Measurements from ENCODE around the gene HOXB2.

Gene HOXB2

GRCh38 chr17:48545022-48545375 is at the start of gene HOXB2:
HOXB2 (minus strand) TSS chr17:48545109; CDS start chr17:48544911, 198 bp downstream.
- Histone ChIP-seq H3K79me2 (ENCODE audit: insufficient read depth, low read length) (no peaks in the 10 kb centered on the region), H3K9me2 (replicated peaks; ENCODE audit: insufficient read depth, low read length) (no peaks in the 10 kb centered on the region), H3K4me3 (ENCODE audit: insufficient read depth, low read length, poor library complexity, severe bottlenecking) (no peak within 1 kb of the TSS), H3F3A (ENCODE audit: insufficient read depth) (no peaks in the 10 kb centered on the region), H3K27ac (ENCODE audit: low read depth, low read length) (no peak within 1 kb of the TSS), H3K4me2 (ENCODE audit: low read depth, low read length, poor library complexity, severe bottlenecking) (no peak within 1 kb of the TSS), H3K9ac (ENCODE audit: low read length) (no peak within 1 kb of the TSS), H2AFZ (ENCODE audit: low read depth, low read length, severe bottlenecking) (no peak within 1 kb of the TSS), H3K27me3 (ENCODE audit: low read length) (no peaks in the 10 kb centered on the region), H3K9me3 (ENCODE audit: insufficient read depth, low read length) (no peaks in the 10 kb centered on the region), H3K36me3 (ENCODE audit: low read length) (no peaks in the 10 kb centered on the region), H4K20me1 (ENCODE audit: low read depth, low read length) (no peaks in the 10 kb centered on the region)
- no peak for TF ChIP-seq EZH2phosphoT487 (conservative IDR thresholded peaks at IDR 0.05; ENCODE audit: low read length)
- TF ChIP-seq, protein P1, sequence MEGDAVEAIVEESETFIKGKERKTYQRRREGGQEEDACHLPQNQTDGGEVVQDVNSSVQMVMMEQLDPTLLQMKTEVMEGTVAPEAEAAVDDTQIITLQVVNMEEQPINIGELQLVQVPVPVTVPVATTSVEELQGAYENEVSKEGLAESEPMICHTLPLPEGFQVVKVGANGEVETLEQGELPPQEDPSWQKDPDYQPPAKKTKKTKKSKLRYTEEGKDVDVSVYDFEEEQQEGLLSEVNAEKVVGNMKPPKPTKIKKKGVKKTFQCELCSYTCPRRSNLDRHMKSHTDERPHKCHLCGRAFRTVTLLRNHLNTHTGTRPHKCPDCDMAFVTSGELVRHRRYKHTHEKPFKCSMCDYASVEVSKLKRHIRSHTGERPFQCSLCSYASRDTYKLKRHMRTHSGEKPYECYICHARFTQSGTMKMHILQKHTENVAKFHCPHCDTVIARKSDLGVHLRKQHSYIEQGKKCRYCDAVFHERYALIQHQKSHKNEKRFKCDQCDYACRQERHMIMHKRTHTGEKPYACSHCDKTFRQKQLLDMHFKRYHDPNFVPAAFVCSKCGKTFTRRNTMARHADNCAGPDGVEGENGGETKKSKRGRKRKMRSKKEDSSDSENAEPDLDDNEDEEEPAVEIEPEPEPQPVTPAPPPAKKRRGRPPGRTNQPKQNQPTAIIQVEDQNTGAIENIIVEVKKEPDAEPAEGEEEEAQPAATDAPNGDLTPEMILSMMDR (IDR thresholded peaks at IDR 0.05; ENCODE audit: insufficient read depth, low read length, poor library complexity, severe bottlenecking), result no peak

DNA sequence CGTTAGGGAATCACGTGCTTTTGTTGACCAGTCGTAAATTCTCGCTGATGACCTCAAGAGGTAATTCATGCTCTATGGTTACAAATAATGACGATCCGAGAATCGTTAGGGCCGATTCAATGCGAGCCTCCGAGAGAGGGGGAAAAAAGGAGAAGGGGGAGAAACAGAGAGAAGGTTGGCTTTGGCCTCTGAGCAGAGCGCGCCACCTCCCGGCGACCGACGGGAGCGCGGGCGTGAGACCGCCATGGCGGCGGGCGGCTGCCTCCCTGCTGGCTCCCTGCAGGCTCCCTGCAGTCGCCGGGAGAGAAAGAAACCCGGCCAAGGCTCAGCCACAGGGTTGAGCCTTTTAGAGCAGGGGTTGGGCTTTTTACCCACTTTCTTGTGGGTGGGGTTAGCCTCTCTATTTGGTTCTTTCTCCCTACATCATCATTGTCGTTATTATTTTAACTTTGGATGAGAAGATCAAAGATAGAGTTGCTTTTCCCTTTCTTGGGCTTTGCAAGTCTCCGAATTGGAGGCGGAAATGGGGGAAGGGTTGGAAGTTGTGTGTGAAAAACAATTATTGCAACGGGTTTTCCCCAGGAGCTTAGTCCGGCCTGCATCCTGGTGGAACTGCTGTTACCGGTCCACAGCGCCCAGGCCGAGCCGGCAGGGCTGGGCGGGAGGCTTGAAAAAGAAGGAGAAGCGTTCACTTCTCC is 49.1 kb upstream of the HOXB2 start:
- no peak overlapping the region for H3K9ac ChIP-seq (ENCODE audit: low read length)

DNA sequence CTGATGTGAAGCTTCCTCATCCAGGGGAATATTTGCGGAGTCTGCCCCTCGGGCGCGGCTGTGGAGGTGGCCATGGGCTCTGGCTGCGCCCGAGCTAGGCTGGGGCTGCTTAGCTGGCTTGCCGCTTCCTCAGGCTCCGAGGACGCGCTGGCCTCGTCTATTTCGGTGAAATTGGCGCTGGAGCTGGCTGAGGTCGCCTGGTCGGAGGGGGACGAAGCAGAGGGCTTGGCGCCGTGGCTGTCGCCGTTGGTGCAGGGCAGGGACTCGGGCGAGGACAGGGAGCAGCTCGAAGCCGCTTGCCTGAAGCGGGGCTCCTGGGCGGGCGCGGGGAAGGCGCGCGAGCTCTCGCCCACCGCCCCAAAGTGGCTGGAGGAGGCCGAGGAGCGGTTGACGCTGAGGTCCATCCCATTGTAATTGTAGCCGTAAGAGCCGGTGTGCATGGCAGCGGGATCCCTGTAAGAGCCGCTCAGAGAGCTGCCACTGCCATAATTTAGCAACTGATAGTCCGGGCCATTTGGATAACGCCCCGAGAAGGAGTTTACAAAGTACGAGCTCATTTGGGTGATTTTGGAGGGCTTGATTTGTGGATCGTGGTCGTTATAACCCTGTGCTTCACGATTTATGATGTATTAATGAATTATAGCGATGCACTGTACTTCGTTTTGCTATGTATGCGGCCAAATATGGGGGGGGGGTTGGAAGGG is 48.4 kb upstream of the HOXB2 start, which contains the start of gene HOXB5:
Gene HOXB5 (minus strand): TSS at position 654 of the 704 bp plus-strand sequence. CDS start 97 bp downstream, at position 557.
- H3K79me2 ChIP-seq (ENCODE audit: insufficient read depth, low read length), result no peaks in the 10 kb centered on the region
- no peaks in the 10 kb centered on the region for H3K27me3 ChIP-seq (ENCODE audit: low read length)
- no peaks in the 10 kb centered on the region for H3F3A ChIP-seq (ENCODE audit: insufficient read depth)
- no peaks in the 10 kb centered on the region for H4K20me1 ChIP-seq (ENCODE audit: low read depth, low read length)
- TF ChIP-seq EZH2phosphoT487 (conservative IDR thresholded peaks at IDR 0.05; ENCODE audit: low read length), result no peak
- TF ChIP-seq, protein P1 (IDR thresholded peaks at IDR 0.05; ENCODE audit: insufficient read depth, low read length, poor library complexity, severe bottlenecking), result no peak
- no peak within 1 kb of the TSS for H3K4me2 ChIP-seq (ENCODE audit: low read depth, low read length, poor library complexity, severe bottlenecking)
- H3K9ac ChIP-seq (ENCODE audit: low read length), result no peak within 1 kb of the TSS
- H3K4me3 ChIP-seq (ENCODE audit: insufficient read depth, low read length, poor library complexity, severe bottlenecking), result no peak within 1 kb of the TSS
- no peak within 1 kb of the TSS for H3K27ac ChIP-seq (ENCODE audit: low read depth, low read length)
- no peaks in the 10 kb centered on the region for H3K9me3 ChIP-seq (ENCODE audit: insufficient read depth, low read length)
- no peaks in the 10 kb centered on the region for H3K36me3 ChIP-seq (ENCODE audit: low read length)
- no peaks in the 10 kb centered on the region for H3K9me2 ChIP-seq (replicated peaks; ENCODE audit: insufficient read depth, low read length)
- no peak within 1 kb of the TSS for H2AFZ ChIP-seq (ENCODE audit: low read depth, low read length, severe bottlenecking)

More for the DNA sequence above, 49.1 kb upstream of the HOXB2 start:
- H3K36me3 ChIP-seq (ENCODE audit: low read length), result no peaks in the 10 kb centered on the region
- H3K9me3 ChIP-seq (ENCODE audit: insufficient read depth, low read length), result no peaks in the 10 kb centered on the region
- no peak overlapping the region for H2AFZ ChIP-seq (ENCODE audit: low read depth, low read length, severe bottlenecking)
- TF ChIP-seq EZH2phosphoT487 (conservative IDR thresholded peaks at IDR 0.05; ENCODE audit: low read length), result no peak
- TF ChIP-seq, protein P1 (IDR thresholded peaks at IDR 0.05; ENCODE audit: insufficient read depth, low read length, poor library complexity, severe bottlenecking), result peak; percentile 58
- H4K20me1 ChIP-seq (ENCODE audit: low read depth, low read length), result no peaks in the 10 kb centered on the region
- H3K79me2 ChIP-seq (ENCODE audit: insufficient read depth, low read length), result no peaks in the 10 kb centered on the region
- H3K27ac ChIP-seq (ENCODE audit: low read depth, low read length), result no peak overlapping the region
- H3K27me3 ChIP-seq (ENCODE audit: low read length), result no peaks in the 10 kb centered on the region
- H3K9me2 ChIP-seq (replicated peaks; ENCODE audit: insufficient read depth, low read length), result no peaks in the 10 kb centered on the region
- no peak overlapping the region for H3K4me2 ChIP-seq (ENCODE audit: low read depth, low read length, poor library complexity, severe bottlenecking)
- no peak overlapping the region for H3K4me3 ChIP-seq (ENCODE audit: insufficient read depth, low read length, poor library complexity, severe bottlenecking)
- no peaks in the 10 kb centered on the region for H3F3A ChIP-seq (ENCODE audit: insufficient read depth)

Measured in SU-DHL-6 (cell line).